ENCODE results near the gene TEX264.
A peak's percentile ranks its signal among the peaks of the same experiment; 100 is the strongest.
"Not testable (repeated sequence)": the region's sequence is repeated elsewhere in the genome, so short reads cannot be mapped to it uniquely, and the experiment has no call there.

TEX264 gene

GRCh38 chr3:51722362-51722761 lies 51.3 kb downstream of the TEX264 start:
- Mint-ChIP-seq H3K27me3 (no peaks in the 10 kb centered on the region), H3K4me3 (no peak overlapping the region), H3K9me3 (no peaks in the 10 kb centered on the region), H3K27ac (no peak overlapping the region), H3K36me3 (ENCODE audit: low read depth) (no peaks in the 10 kb centered on the region), H3K4me1 (peaks cover 50% of the 10 kb centered on the region)
- peak; percentile 53 for DNase-seq
- no peak for ATAC-seq

GRCh38 chr3:51727500-51727899 lies 56.4 kb downstream of the TEX264 start:
- Mint-ChIP-seq H3K4me1 (peaks cover 61% of the 10 kb centered on the region), H3K4me3 (peak overlapping the region; percentile 46), H3K27ac (peak overlapping the region; percentile 90), H3K9me3 (no peaks in the 10 kb centered on the region), H3K27me3 (no peaks in the 10 kb centered on the region), H3K36me3 (ENCODE audit: low read depth) (peaks cover 4% of the 10 kb centered on the region)
- ATAC-seq: peak; percentile 83
- no peak for DNase-seq

- Mint-ChIP-seq H3K4me3 (peak overlapping the region; percentile 67), H3K27me3 (no peaks in the 10 kb centered on the region), H3K36me3 (ENCODE audit: low read depth) (peaks cover 8% of the 10 kb centered on the region), H3K27ac (peak overlapping the region; percentile 90), H3K9me3 (no peaks in the 10 kb centered on the region), H3K4me1 (peaks cover 70% of the 10 kb centered on the region)
- DNase-seq (no peak), ATAC-seq (peak; percentile 67)
Observed at GRCh38 chr3:51729042-51729633, 58.1 kb downstream of the TEX264 start.

GRCh38 chr3:51733859-51734571 lies 63.0 kb downstream of the TEX264 start:
- no peaks in the 10 kb centered on the region for H3K9me3 Mint-ChIP-seq
- DNase-seq: no peak
- peak overlapping the region; percentile 91 for H3K27ac Mint-ChIP-seq
- ATAC-seq: no peak
- H3K27me3 Mint-ChIP-seq: peaks cover 13% of the 10 kb centered on the region
- peaks cover 7% of the 10 kb centered on the region for H3K36me3 Mint-ChIP-seq (ENCODE audit: low read depth)
- peak overlapping the region; percentile 66 for H3K4me3 Mint-ChIP-seq
- peaks cover 76% of the 10 kb centered on the region for H3K4me1 Mint-ChIP-seq

GRCh38 chr3:51734572-51734907 lies 63.5 kb downstream of the TEX264 start:
- H3K27me3 Mint-ChIP-seq: peaks cover 13% of the 10 kb centered on the region
- peaks cover 75% of the 10 kb centered on the region for H3K4me1 Mint-ChIP-seq
- H3K4me3 Mint-ChIP-seq: peak overlapping the region; percentile 66
- peak overlapping the region; percentile 91 for H3K27ac Mint-ChIP-seq
- peak; percentile 53 for DNase-seq
- H3K9me3 Mint-ChIP-seq: no peaks in the 10 kb centered on the region
- H3K36me3 Mint-ChIP-seq (ENCODE audit: low read depth): peaks cover 7% of the 10 kb centered on the region
- peak; percentile 87 for ATAC-seq

- Mint-ChIP-seq H3K36me3 (ENCODE audit: low read depth) (peaks cover 7% of the 10 kb centered on the region), H3K27ac (peak overlapping the region; percentile 91), H3K27me3 (peaks cover 13% of the 10 kb centered on the region), H3K4me3 (peak overlapping the region; percentile 66), H3K9me3 (no peaks in the 10 kb centered on the region), H3K4me1 (peaks cover 71% of the 10 kb centered on the region)
- DNase-seq (no peak), ATAC-seq (no peak)
Observed at GRCh38 chr3:51735039-51735438, 64.0 kb downstream of the TEX264 start.

GRCh38 chr3:51735950-51736349 lies 64.9 kb downstream of the TEX264 start:
- Mint-ChIP-seq H3K36me3 (ENCODE audit: low read depth) (peaks cover 7% of the 10 kb centered on the region), H3K27me3 (peaks cover 13% of the 10 kb centered on the region), H3K4me3 (peak overlapping the region; percentile 43), H3K4me1 (peaks cover 63% of the 10 kb centered on the region), H3K27ac (peak overlapping the region; percentile 80), H3K9me3 (no peaks in the 10 kb centered on the region)
- ATAC-seq: no peak
- DNase-seq: no peak

GRCh38 chr3:51739110-51739509 lies 68.1 kb downstream of the TEX264 start:
- Mint-ChIP-seq H3K4me3 (no peak overlapping the region), H3K9me3 (no peaks in the 10 kb centered on the region)

GRCh38 chr3:51742320-51742719 lies 71.3 kb downstream of the TEX264 start:
- not testable (repeated sequence) for H3K27ac Mint-ChIP-seq; ATAC-seq; DNase-seq; H3K9me3 Mint-ChIP-seq; H3K36me3 Mint-ChIP-seq (ENCODE audit: low read depth)
- Mint-ChIP-seq H3K4me1 (peaks cover 52% of the 10 kb centered on the region), H3K27me3 (peaks cover 12% of the 10 kb centered on the region), H3K4me3 (peak overlapping the region; percentile 51)

More at GRCh38 chr3:51739110-51739509, 68.1 kb downstream of the TEX264 start:
- DNase-seq: no peak
- Mint-ChIP-seq H3K27me3 (peaks cover 13% of the 10 kb centered on the region), H3K36me3 (ENCODE audit: low read depth) (peaks cover 4% of the 10 kb centered on the region), H3K27ac (no peak overlapping the region), H3K4me1 (peaks cover 52% of the 10 kb centered on the region)
- no peak for ATAC-seq

- peak overlapping the region; percentile 51 for H3K4me3 Mint-ChIP-seq
- H3K36me3 Mint-ChIP-seq (ENCODE audit: low read depth); ATAC-seq; H3K9me3 Mint-ChIP-seq; DNase-seq; H3K27me3 Mint-ChIP-seq: not testable (repeated sequence)
- H3K27ac Mint-ChIP-seq: peak overlapping the region; percentile 63
- H3K4me1 Mint-ChIP-seq: peaks cover 56% of the 10 kb centered on the region
Observed at GRCh38 chr3:51742978-51743377, 71.9 kb downstream of the TEX264 start.

GRCh38 chr3:51747840-51748239 lies 76.8 kb downstream of the TEX264 start:
- peaks cover 11% of the 10 kb centered on the region for H3K36me3 Mint-ChIP-seq (ENCODE audit: low read depth)
- no peaks in the 10 kb centered on the region for H3K27me3 Mint-ChIP-seq
- no peak for DNase-seq
- peaks cover 70% of the 10 kb centered on the region for H3K4me1 Mint-ChIP-seq
- peak; percentile 94 for ATAC-seq
- no peaks in the 10 kb centered on the region for H3K9me3 Mint-ChIP-seq
- peak overlapping the region; percentile 90 for H3K27ac Mint-ChIP-seq
- peak overlapping the region; percentile 11 for H3K4me3 Mint-ChIP-seq

- no peak overlapping the region for H3K4me3 Mint-ChIP-seq
- H3K27me3 Mint-ChIP-seq: peaks cover 5% of the 10 kb centered on the region
- H3K9me3 Mint-ChIP-seq: no peaks in the 10 kb centered on the region
- peaks cover 69% of the 10 kb centered on the region for H3K4me1 Mint-ChIP-seq
- no peak for ATAC-seq
- DNase-seq: no peak
- peak overlapping the region; percentile 90 for H3K27ac Mint-ChIP-seq
- peaks cover 14% of the 10 kb centered on the region for H3K36me3 Mint-ChIP-seq (ENCODE audit: low read depth)
Observed at GRCh38 chr3:51748327-51748726, 77.3 kb downstream of the TEX264 start.

GRCh38 chr3:51750878-51751277 lies 79.8 kb downstream of the TEX264 start:
- DNase-seq (no peak), ATAC-seq (no peak)
- H3K4me1 Mint-ChIP-seq: peaks cover 51% of the 10 kb centered on the region
- peak overlapping the region; percentile 33 for H3K27ac Mint-ChIP-seq
- H3K9me3 Mint-ChIP-seq: peaks cover under 1% of the 10 kb centered on the region
- peaks cover 10% of the 10 kb centered on the region for H3K36me3 Mint-ChIP-seq (ENCODE audit: low read depth)
- H3K4me3 Mint-ChIP-seq: no peak overlapping the region
- H3K27me3 Mint-ChIP-seq: peaks cover 14% of the 10 kb centered on the region

GRCh38 chr3:51751287-51751686 lies 80.2 kb downstream of the TEX264 start:
- Mint-ChIP-seq H3K4me3 (no peak overlapping the region), H3K9me3 (peaks cover 5% of the 10 kb centered on the region), H3K4me1 (peaks cover 47% of the 10 kb centered on the region), H3K27me3 (peaks cover 17% of the 10 kb centered on the region), H3K36me3 (ENCODE audit: low read depth) (peaks cover 9% of the 10 kb centered on the region), H3K27ac (peak overlapping the region; percentile 33)
- ATAC-seq (peak; percentile 62), DNase-seq (no peak)
